Measurements from ENCODE around the gene BEGAIN.

DNA sequence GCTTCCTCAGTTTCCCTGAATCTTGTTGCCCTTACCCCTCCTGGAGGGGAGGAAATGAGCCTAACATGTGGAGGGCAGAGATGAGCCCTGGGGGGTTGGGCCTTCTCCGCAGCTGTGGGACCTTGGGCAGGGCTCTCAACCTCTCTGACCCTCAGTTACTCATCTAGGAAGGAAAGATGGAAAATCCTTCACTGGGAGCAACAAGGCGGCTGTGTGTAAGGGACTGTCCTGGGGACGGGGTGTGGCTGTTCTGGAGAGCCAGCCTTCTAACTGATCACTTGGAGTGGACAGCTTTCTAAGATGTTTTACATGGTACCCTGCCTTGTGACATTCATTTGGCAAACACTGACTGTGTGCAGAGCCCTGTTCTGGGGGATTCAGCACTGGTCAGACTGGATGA lies 14.7 kb downstream of the BEGAIN start:
- TF ChIP-seq POLR2A (IDR thresholded peaks at IDR 0.05; ENCODE audit: low read depth, low read length) (no peak), POLR2AphosphoS5 (IDR thresholded peaks at IDR 0.05; ENCODE audit: low read depth, low read length) (no peak), TAF1 (IDR thresholded peaks at IDR 0.05; ENCODE audit: borderline replicate concordance, low read depth, low read length) (no peak)

Data from GM12892 (cell line).